HEK293 (cell line): ENCODE results near the gene TJP3.
A peak's percentile ranks its signal among the peaks of the same experiment; 100 is the strongest.

Experiments used
- EGR2 ChIP-seq: fragments of 450-650 bp; formaldehyde crosslinking; IDR thresholded peaks from 2 replicates; pipeline ENCODE4 v1.5.1; 2016; ENCODE audit warnings: low read depth, missing biosample characterization, missing genetic modification characterization
- KLF1 ChIP-seq: fragments of 450-650 bp; formaldehyde crosslinking; IDR thresholded peaks from 2 replicates; pipeline ENCODE4 v1.5.1; 2016; ENCODE audit warnings: missing biosample characterization, missing genetic modification characterization
- KLF9 ChIP-seq: fragments of 450-650 bp; formaldehyde crosslinking; IDR thresholded peaks from 2 replicates; pipeline ENCODE4 v1.5.1; 2016; ENCODE audit warnings: missing biosample characterization, missing genetic modification characterization, low read depth
- SALL2 ChIP-seq: fragments of 450-650 bp; formaldehyde crosslinking; IDR thresholded peaks from 2 replicates; pipeline ENCODE4 v1.5.0; 2017; ENCODE audit warnings: missing biosample characterization, mild to moderate bottlenecking, missing genetic modification characterization, borderline replicate concordance
- SP2 ChIP-seq: fragments of 450-650 bp; formaldehyde crosslinking; IDR thresholded peaks from 2 replicates; pipeline ENCODE4 v1.5.1; 2016; ENCODE audit warnings: missing biosample characterization, missing genetic modification characterization
- ZEB2 ChIP-seq: fragments of 450-650 bp; formaldehyde crosslinking; IDR thresholded peaks from 2 replicates; pipeline ENCODE4 v1.5.1; 2016; ENCODE audit warnings: missing biosample characterization, missing genetic modification characterization
- ZNF133 ChIP-seq: fragments of 450-650 bp; formaldehyde crosslinking; IDR thresholded peaks from 2 replicates; pipeline ENCODE4 v1.5.1; 2016; ENCODE audit warnings: missing biosample characterization, missing genetic modification characterization
- ZNF155 ChIP-seq: fragments of 450-650 bp; formaldehyde crosslinking; IDR thresholded peaks from 2 replicates; pipeline ENCODE4 v1.5.1; 2016; ENCODE audit warnings: missing biosample characterization, missing genetic modification characterization
- ZNF23 ChIP-seq: fragments of 450-650 bp; formaldehyde crosslinking; IDR thresholded peaks from 2 replicates; pipeline ENCODE4 v1.5.1; 2016; ENCODE audit warnings: missing biosample characterization, missing genetic modification characterization, borderline replicate concordance
- ZNF24 ChIP-seq: fragments of 450-650 bp; formaldehyde crosslinking; IDR thresholded peaks from 2 replicates; pipeline ENCODE4 v1.5.1; 2016; ENCODE audit warnings: missing biosample characterization, missing genetic modification characterization
- ZNF350 ChIP-seq: fragments of 450-650 bp; formaldehyde crosslinking; IDR thresholded peaks from 2 replicates; pipeline ENCODE4 v1.5.0; 2017; ENCODE audit warnings: missing biosample characterization, mild to moderate bottlenecking, missing genetic modification characterization
- ZNF433 ChIP-seq: fragments of 450-650 bp; formaldehyde crosslinking; IDR thresholded peaks from 2 replicates; pipeline ENCODE4 v1.5.1; 2016; ENCODE audit warnings: missing biosample characterization, missing genetic modification characterization, low read depth
- ZNF473 ChIP-seq: fragments of 450-650 bp; formaldehyde crosslinking; IDR thresholded peaks from 2 replicates; pipeline ENCODE4 v1.5.1; 2017; ENCODE audit warnings: missing biosample characterization, missing genetic modification characterization
- ZNF501 ChIP-seq: fragments of 450-650 bp; formaldehyde crosslinking; IDR thresholded peaks from 2 replicates; pipeline ENCODE4 v1.5.1; 2016; ENCODE audit warnings: missing biosample characterization, missing genetic modification characterization
- ZNF521 ChIP-seq: fragments of 450-650 bp; formaldehyde crosslinking; IDR thresholded peaks from 2 replicates; pipeline ENCODE4 v1.5.1; 2017; ENCODE audit warnings: missing biosample characterization, mild to moderate bottlenecking, missing genetic modification characterization
- ZNF596 ChIP-seq: fragments of 450-650 bp; IDR thresholded peaks from 2 replicates; pipeline ENCODE4 v1.5.0; 2018; ENCODE audit warnings: missing biosample characterization, mild to moderate bottlenecking, missing genetic modification characterization, moderate library complexity
- ZNF623 ChIP-seq: fragments of 450-650 bp; formaldehyde crosslinking; IDR thresholded peaks from 2 replicates; pipeline ENCODE4 v1.5.1; 2016; ENCODE audit warnings: missing biosample characterization, missing genetic modification characterization
- ZNF670 ChIP-seq: fragments of 450-650 bp; formaldehyde crosslinking; IDR thresholded peaks from 2 replicates; pipeline ENCODE4 v1.5.1; 2016; ENCODE audit warnings: missing biosample characterization, missing genetic modification characterization, low read depth
- ZXDB ChIP-seq: fragments of 450-650 bp; formaldehyde crosslinking; IDR thresholded peaks from 2 replicates; pipeline ENCODE4 v1.5.1; 2016; ENCODE audit warnings: missing biosample characterization, missing genetic modification characterization
- TF ChIP-seq, protein P1 (sequence below): fragments of 450-650 bp; formaldehyde crosslinking; IDR thresholded peaks from 2 replicates; pipeline ENCODE4 v1.5.1; 2016; ENCODE audit warnings: missing biosample characterization, missing genetic modification characterization, borderline replicate concordance
- TF ChIP-seq, protein P2 (sequence below): fragments of 450-650 bp; formaldehyde crosslinking; IDR thresholded peaks from 2 replicates; pipeline ENCODE4 v1.5.1; 2016; ENCODE audit warnings: missing biosample characterization, missing genetic modification characterization
- TF ChIP-seq, protein P3 (sequence below): fragments of 450-650 bp; formaldehyde crosslinking; IDR thresholded peaks from 2 replicates; pipeline ENCODE4 v1.5.1; 2016; ENCODE audit warnings: missing biosample characterization, missing genetic modification characterization
- TF ChIP-seq, protein P4 (sequence below): fragments of 450-650 bp; formaldehyde crosslinking; IDR thresholded peaks from 2 replicates; pipeline ENCODE4 v1.5.1; 2016; ENCODE audit warnings: missing biosample characterization, missing genetic modification characterization
- TF ChIP-seq, protein P5 (sequence below): fragments of 450-650 bp; formaldehyde crosslinking; IDR thresholded peaks from 2 replicates; pipeline ENCODE4 v1.5.1; 2017; ENCODE audit warnings: missing biosample characterization, missing genetic modification characterization

TJP3 gene

DNA sequence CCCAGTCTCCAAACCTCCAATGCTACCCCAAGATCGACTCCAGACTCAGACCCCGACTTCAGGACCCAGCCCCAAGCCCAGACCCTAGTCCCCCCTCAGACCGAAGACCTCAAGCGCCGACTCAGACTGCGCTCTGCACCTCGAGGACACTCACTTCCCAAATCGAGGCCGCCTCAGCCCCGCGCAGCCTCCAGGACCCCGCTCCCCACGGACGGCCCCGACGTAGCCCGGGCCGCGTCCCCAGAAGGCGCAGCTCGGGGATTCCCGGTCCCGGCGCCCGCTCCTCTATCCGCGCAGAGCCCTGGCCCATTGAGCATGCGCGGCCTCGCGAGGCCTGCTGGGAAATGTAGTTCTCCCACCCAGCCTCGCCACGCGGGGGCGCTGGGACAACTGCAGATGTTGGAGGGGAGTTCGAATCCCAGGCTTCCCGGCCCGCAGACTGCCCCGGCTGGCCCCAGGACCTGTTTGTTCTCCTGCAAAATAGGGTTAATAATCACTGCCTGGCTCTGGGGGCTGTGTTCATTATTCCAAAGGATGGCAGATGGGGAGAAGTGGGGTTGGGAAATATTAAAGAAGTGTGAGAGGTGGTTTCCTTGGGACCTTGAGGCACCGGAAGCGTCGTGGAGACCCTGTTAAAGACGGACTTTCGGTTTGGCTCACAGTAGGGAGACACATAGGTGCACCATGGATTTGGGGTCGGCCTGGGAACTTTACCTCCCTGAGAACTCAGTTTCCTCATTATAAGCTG is 53.4 kb downstream of the TJP3 start, which contains the start of gene APBA3 (continued):
- TF ChIP-seq, protein P1, sequence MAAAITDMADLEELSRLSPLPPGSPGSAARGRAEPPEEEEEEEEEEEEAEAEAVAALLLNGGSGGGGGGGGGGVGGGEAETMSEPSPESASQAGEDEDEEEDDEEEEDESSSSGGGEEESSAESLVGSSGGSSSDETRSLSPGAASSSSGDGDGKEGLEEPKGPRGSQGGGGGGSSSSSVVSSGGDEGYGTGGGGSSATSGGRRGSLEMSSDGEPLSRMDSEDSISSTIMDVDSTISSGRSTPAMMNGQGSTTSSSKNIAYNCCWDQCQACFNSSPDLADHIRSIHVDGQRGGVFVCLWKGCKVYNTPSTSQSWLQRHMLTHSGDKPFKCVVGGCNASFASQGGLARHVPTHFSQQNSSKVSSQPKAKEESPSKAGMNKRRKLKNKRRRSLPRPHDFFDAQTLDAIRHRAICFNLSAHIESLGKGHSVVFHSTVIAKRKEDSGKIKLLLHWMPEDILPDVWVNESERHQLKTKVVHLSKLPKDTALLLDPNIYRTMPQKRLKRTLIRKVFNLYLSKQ (tag by site-specific recombination), result no peak
- TF ChIP-seq SALL2 (tag by site-specific recombination), result no peak
- TF ChIP-seq, protein P2, sequence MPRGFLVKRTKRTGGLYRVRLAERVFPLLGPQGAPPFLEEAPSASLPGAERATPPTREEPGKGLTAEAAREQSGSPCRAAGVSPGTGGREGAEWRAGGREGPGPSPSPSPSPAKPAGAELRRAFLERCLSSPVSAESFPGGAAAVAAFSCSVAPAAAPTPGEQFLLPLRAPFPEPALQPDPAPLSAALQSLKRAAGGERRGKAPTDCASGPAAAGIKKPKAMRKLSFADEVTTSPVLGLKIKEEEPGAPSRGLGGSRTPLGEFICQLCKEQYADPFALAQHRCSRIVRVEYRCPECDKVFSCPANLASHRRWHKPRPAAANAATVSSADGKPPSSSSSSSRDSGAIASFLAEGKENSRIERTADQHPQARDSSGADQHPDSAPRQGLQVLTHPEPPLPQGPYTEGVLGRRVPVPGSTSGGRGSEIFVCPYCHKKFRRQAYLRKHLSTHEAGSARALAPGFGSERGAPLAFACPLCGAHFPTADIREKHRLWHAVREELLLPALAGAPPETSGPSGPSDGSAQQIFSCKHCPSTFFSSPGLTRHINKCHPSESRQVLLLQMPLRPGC, result no peak; the same call in 1 of the 2 replicates
- no peak for TF ChIP-seq ZNF670 (tag by site-specific recombination)
- peak; percentile 77 for TF ChIP-seq ZNF501
- TF ChIP-seq, protein P3, sequence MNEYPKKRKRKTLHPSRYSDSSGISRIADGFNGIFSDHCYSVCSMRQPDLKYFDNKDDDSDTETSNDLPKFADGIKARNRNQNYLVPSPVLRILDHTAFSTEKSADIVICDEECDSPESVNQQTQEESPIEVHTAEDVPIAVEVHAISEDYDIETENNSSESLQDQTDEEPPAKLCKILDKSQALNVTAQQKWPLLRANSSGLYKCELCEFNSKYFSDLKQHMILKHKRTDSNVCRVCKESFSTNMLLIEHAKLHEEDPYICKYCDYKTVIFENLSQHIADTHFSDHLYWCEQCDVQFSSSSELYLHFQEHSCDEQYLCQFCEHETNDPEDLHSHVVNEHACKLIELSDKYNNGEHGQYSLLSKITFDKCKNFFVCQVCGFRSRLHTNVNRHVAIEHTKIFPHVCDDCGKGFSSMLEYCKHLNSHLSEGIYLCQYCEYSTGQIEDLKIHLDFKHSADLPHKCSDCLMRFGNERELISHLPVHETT (tag by site-specific recombination), result peak; percentile 87
- TF ChIP-seq ZNF23 (tag by site-specific recombination), result no peak
- TF ChIP-seq ZNF350, result no peak
- peak; percentile 68; the same call in 1 of the 2 replicates for TF ChIP-seq ZNF24
- TF ChIP-seq, protein P4, sequence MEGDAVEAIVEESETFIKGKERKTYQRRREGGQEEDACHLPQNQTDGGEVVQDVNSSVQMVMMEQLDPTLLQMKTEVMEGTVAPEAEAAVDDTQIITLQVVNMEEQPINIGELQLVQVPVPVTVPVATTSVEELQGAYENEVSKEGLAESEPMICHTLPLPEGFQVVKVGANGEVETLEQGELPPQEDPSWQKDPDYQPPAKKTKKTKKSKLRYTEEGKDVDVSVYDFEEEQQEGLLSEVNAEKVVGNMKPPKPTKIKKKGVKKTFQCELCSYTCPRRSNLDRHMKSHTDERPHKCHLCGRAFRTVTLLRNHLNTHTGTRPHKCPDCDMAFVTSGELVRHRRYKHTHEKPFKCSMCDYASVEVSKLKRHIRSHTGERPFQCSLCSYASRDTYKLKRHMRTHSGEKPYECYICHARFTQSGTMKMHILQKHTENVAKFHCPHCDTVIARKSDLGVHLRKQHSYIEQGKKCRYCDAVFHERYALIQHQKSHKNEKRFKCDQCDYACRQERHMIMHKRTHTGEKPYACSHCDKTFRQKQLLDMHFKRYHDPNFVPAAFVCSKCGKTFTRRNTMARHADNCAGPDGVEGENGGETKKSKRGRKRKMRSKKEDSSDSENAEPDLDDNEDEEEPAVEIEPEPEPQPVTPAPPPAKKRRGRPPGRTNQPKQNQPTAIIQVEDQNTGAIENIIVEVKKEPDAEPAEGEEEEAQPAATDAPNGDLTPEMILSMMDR (tag by site-specific recombination), result peak; percentile 98
- TF ChIP-seq ZNF133, result no peak
- no peak for TF ChIP-seq KLF1 (tag by site-specific recombination)
- TF ChIP-seq ZNF596, result no peak
- TF ChIP-seq, protein P5, sequence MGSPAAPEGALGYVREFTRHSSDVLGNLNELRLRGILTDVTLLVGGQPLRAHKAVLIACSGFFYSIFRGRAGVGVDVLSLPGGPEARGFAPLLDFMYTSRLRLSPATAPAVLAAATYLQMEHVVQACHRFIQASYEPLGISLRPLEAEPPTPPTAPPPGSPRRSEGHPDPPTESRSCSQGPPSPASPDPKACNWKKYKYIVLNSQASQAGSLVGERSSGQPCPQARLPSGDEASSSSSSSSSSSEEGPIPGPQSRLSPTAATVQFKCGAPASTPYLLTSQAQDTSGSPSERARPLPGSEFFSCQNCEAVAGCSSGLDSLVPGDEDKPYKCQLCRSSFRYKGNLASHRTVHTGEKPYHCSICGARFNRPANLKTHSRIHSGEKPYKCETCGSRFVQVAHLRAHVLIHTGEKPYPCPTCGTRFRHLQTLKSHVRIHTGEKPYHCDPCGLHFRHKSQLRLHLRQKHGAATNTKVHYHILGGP (tag by site-specific recombination), result no peak
- peak; percentile 36; the same call in 1 of the 2 replicates for TF ChIP-seq EGR2 (tag by site-specific recombination)
- peak; percentile 99 for TF ChIP-seq ZXDB
- TF ChIP-seq SP2 (tag by site-specific recombination), result peak; percentile 5
- TF ChIP-seq ZNF155 (tag by site-specific recombination), result no peak
- peak; percentile 87 for TF ChIP-seq ZEB2 (tag by site-specific recombination)
- TF ChIP-seq KLF9 (tag by site-specific recombination), result peak; percentile 19; the same call in 1 of the 2 replicates
- no peak for TF ChIP-seq ZNF473 (tag by site-specific recombination)
- TF ChIP-seq ZNF623, result peak; percentile 36; the same call in 1 of the 2 replicates
- no peak for TF ChIP-seq ZNF433 (tag by site-specific recombination)
- TF ChIP-seq ZNF521 (tag by site-specific recombination), result no peak
